Measurements from ENCODE around the gene PKN3.

Gene PKN3

GRCh38 chr9:128750926-128751595, 48.8 kb downstream of the PKN3 start:
- DNase-seq = no peak

DNA sequence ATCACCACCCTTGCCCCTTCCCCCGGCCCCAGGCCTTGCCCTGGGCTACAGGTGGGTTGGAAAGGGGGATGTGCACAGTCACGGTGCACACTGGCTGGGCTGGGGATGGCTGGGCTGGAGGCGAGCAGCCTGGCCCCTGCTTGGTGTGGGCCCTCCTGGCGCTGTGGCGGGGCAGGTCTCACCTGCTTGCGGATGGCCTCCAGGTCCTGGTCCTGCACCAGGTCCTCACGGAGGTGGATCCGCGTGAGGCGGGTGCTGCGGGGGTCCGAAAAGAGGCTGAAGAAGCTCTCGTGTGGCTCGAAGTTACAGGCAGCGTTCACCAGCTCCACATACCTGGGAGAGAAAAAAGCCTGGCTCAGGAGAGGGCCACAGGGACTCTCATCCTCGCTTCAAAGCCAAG, 51.3 kb downstream of the PKN3 start:
- DNase-seq = no peak

- DNase-seq = no peak
Measured at GRCh38 chr9:128757602-128758001, 55.3 kb downstream of the PKN3 start.

GRCh38 chr9:128762671-128763449, 60.6 kb downstream of the PKN3 start:
- DNase-seq = no peak

- no peak for DNase-seq
Measured at GRCh38 chr9:128764361-128764760, 62.1 kb downstream of the PKN3 start.

GRCh38 chr9:128765499-128765898, 63.2 kb downstream of the PKN3 start:
- no peak for DNase-seq

GRCh38 chr9:128768606-128769005, 66.3 kb downstream of the PKN3 start:
- DNase-seq = no peak

Measured in midbrain (tissue), 1 donor.